Panc1 (cell line): ENCODE data around the gene SCG2. TPM values are rescaled to one million over a fixed set of nuclear protein-coding genes. Genes with fewer than 3 reads are reported as not detected.

Experiments used
- ATAC-seq: fragments of 200-7000 bp; cut with Tn5 transposase; 2 replicates; pipeline ENCODE4 v1.9.1; 2020; ENCODE audit warnings: mild to moderate bottlenecking, moderate library complexity
- BruUV-seq: library from RNA; stranded (reverse); fragments of 400-500 nt; replicated peaks from 2 replicates; lab custom pipeline; 2021; lab: Mats Ljungman, UMichigan
- CTCF ChIA-PET: fragments of 300-600 bp; sonication (Branson Sonifier 250); formaldehyde crosslinking; loops from one replicate; lab custom pipeline; 2022; ENCODE audit warnings: antibody characterized with exemption; lab: Charles Lee
- POLR2A ChIA-PET: fragments of 300-600 bp; sonication (Branson Sonifier 250); formaldehyde crosslinking; loops from one replicate; lab custom pipeline; 2022; ENCODE audit warnings: antibody characterized with exemption; lab: Charles Lee
- DNase-seq: peaks from one replicate; pipeline ENCODE4 v3.0.0-alpha.2; 2010; ENCODE audit warnings: low read depth, low spot score
- H3K27ac ChIP-seq: 2 replicates; pipeline ENCODE4 v1.5.1; 2011; ENCODE audit warnings: mild to moderate bottlenecking, low read length, inconsistent platforms
- H3K27me3 ChIP-seq: fragments of 200-500 bp; sonication (Bioruptor generic); 2 replicates; pipeline ENCODE4 v1.6.0; 2014; ENCODE audit warnings: low read length, inconsistent platforms; ENCODE audit not compliant: control insufficient read depth, insufficient read depth
- H3K36me3 ChIP-seq: fragments of 200-500 bp; sonication (Bioruptor generic); 2 replicates; pipeline ENCODE4 v1.5.1; 2014; ENCODE audit warnings: inconsistent platforms, mild to moderate bottlenecking, low read length, moderate library complexity; ENCODE audit not compliant: control insufficient read depth, insufficient read depth
- H3K4me1 ChIP-seq: 2 replicates; pipeline ENCODE4 v1.5.1; 2011; ENCODE audit warnings: inconsistent platforms, mild to moderate bottlenecking, low read length, moderate library complexity; ENCODE audit not compliant: control insufficient read depth, insufficient read depth
- H3K4me3 ChIP-seq, 2 experiments: 2 replicates each; pipeline ENCODE4 v1.5.1; 2011 to 2012; ENCODE audit warnings: low read depth in 2 of 2, low read length in 2 of 2, mild to moderate bottlenecking in 2 of 2, inconsistent platforms in 1 of 2, moderate library complexity in 1 of 2
- H3K9me3 ChIP-seq: fragments of 200-500 bp; sonication (Bioruptor generic); 2 replicates; pipeline ENCODE4 v1.5.1; 2014; ENCODE audit warnings: low read depth, mild to moderate bottlenecking, inconsistent platforms, low read length, moderate library complexity; ENCODE audit not compliant: control insufficient read depth, insufficient read depth
- POLR2AphosphoS5 ChIP-seq: IDR thresholded peaks from 2 replicates; pipeline ENCODE4 v1.6.1; 2012; ENCODE audit warnings: mild to moderate bottlenecking, low read depth, low read length, moderate library complexity
- SIN3A ChIP-seq: IDR thresholded peaks from 2 replicates; pipeline ENCODE4 v1.6.1; 2012; ENCODE audit warnings: low read depth, mild to moderate bottlenecking, low read length, moderate library complexity, borderline replicate concordance; ENCODE audit not compliant: insufficient read depth
- TCF7L2 ChIP-seq: IDR thresholded peaks from 2 replicates; pipeline ENCODE4 v1.6.1; 2011; ENCODE audit warnings: mild to moderate bottlenecking, low read depth, low read length, inconsistent platforms
- in situ Hi-C: cut with HindIII; loops from 2 replicates; pipeline ENCODE4 v1.10.0; 2016; ENCODE audit warnings: low sequenced_read_pairs, low pct_unique_long_range_greater_than_20kb
- intact Hi-C: fragments of 100-400 bp; cut with micrococcal nuclease; formaldehyde crosslinking; loops from one replicate; pipeline ENCODE4 v1.10.0; 2022; ENCODE audit not compliant: unreplicated experiment
- total RNA-seq: library from RNA; stranded (reverse); gene quantifications from one replicate; pipeline ENCODE4 v1.2.1, GENCODE V29; 2021; ENCODE audit not compliant: unreplicated experiment
- TF ChIP-seq, protein P1 (sequence below): fragments of 450-650 bp; IDR thresholded peaks from 2 replicates; pipeline ENCODE4 v1.5.1; 2017; ENCODE audit warnings: mild to moderate bottlenecking
- TF ChIP-seq, protein P2 (sequence below), 2 experiments: IDR thresholded peaks; 2 replicates each; pipeline ENCODE4 v1.6.1; 2011 to 2012; ENCODE audit warnings: low read depth in 2 of 2, control low read depth in 1 of 2, low read length in 1 of 2, mild to moderate bottlenecking in 1 of 2, moderate library complexity in 1 of 2; ENCODE audit not compliant: insufficient read depth in 1 of 2

SCG2 gene
- total RNA-seq, 1 experiment from 2014 or later, result 1.7 TPM

- Histone ChIP-seq H3K9me3 (no peaks in the 10 kb centered on the region), H3K4me1 (no peaks in the 10 kb centered on the region), H3K36me3 (no peaks in the 10 kb centered on the region), H3K27ac (no peak overlapping the region), H3K4me3 (no peak overlapping the region), H3K27me3 (no peaks in the 10 kb centered on the region)
- TF ChIP-seq, protein P1, sequence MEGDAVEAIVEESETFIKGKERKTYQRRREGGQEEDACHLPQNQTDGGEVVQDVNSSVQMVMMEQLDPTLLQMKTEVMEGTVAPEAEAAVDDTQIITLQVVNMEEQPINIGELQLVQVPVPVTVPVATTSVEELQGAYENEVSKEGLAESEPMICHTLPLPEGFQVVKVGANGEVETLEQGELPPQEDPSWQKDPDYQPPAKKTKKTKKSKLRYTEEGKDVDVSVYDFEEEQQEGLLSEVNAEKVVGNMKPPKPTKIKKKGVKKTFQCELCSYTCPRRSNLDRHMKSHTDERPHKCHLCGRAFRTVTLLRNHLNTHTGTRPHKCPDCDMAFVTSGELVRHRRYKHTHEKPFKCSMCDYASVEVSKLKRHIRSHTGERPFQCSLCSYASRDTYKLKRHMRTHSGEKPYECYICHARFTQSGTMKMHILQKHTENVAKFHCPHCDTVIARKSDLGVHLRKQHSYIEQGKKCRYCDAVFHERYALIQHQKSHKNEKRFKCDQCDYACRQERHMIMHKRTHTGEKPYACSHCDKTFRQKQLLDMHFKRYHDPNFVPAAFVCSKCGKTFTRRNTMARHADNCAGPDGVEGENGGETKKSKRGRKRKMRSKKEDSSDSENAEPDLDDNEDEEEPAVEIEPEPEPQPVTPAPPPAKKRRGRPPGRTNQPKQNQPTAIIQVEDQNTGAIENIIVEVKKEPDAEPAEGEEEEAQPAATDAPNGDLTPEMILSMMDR, result no peak
- TF ChIP-seq POLR2AphosphoS5, result no peak
- TF ChIP-seq SIN3A, result no peak
- TF ChIP-seq, protein P2, sequence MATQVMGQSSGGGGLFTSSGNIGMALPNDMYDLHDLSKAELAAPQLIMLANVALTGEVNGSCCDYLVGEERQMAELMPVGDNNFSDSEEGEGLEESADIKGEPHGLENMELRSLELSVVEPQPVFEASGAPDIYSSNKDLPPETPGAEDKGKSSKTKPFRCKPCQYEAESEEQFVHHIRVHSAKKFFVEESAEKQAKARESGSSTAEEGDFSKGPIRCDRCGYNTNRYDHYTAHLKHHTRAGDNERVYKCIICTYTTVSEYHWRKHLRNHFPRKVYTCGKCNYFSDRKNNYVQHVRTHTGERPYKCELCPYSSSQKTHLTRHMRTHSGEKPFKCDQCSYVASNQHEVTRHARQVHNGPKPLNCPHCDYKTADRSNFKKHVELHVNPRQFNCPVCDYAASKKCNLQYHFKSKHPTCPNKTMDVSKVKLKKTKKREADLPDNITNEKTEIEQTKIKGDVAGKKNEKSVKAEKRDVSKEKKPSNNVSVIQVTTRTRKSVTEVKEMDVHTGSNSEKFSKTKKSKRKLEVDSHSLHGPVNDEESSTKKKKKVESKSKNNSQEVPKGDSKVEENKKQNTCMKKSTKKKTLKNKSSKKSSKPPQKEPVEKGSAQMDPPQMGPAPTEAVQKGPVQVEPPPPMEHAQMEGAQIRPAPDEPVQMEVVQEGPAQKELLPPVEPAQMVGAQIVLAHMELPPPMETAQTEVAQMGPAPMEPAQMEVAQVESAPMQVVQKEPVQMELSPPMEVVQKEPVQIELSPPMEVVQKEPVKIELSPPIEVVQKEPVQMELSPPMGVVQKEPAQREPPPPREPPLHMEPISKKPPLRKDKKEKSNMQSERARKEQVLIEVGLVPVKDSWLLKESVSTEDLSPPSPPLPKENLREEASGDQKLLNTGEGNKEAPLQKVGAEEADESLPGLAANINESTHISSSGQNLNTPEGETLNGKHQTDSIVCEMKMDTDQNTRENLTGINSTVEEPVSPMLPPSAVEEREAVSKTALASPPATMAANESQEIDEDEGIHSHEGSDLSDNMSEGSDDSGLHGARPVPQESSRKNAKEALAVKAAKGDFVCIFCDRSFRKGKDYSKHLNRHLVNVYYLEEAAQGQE (IDR thresholded peaks at IDR 0.05; ENCODE audit: insufficient read depth in 1 of 2, low read depth in 2 of 2, low read length in 1 of 2), result no peak
- no peak for TF ChIP-seq TCF7L2
- BruUV-seq, result no TSS peak
- ChIA-PET CTCF (no interaction called here), POLR2A (interaction anchor here (0.7 kb wide), 1 partner anchor 181 kb away, joined by 13 read pairs; no protein-coding TSS in a partner anchor)
- intact Hi-C loops (no loop called here), in situ Hi-C loops (no loop called here)
- DNase-seq (no peak), ATAC-seq (no peak)
Observed at GRCh38 chr2:223649554-223650533, 47.7 kb upstream of the SCG2 start.

GRCh38 chr2:223648755-223649154 lies 46.6 kb upstream of the SCG2 start:
- BruUV-seq, result no TSS peak
- Histone ChIP-seq H3K9me3 (no peaks in the 10 kb centered on the region), H3K4me3 (no peak overlapping the region), H3K4me1 (no peaks in the 10 kb centered on the region), H3K27ac (no peak overlapping the region), H3K36me3 (no peaks in the 10 kb centered on the region), H3K27me3 (no peaks in the 10 kb centered on the region)
- ChIA-PET CTCF (no interaction called here), POLR2A (interaction anchor here (0.6 to 0.7 kb wide), 2 partner anchors 113 to 182 kb away, joined by 4 to 13 read pairs; no protein-coding TSS in a partner anchor)
- DNase-seq, result no peak
- ATAC-seq, result no peak
- intact Hi-C loops, result no loop called here
- in situ Hi-C loops, result no loop called here
- TF ChIP-seq TCF7L2 (no peak), SIN3A (no peak), POLR2AphosphoS5 (no peak)
- TF ChIP-seq, protein P1, result no peak
- TF ChIP-seq, protein P2 (IDR thresholded peaks at IDR 0.05; ENCODE audit: insufficient read depth in 1 of 2, low read depth in 2 of 2, low read length in 1 of 2), result no peak
